Activated CD4-positive, alpha-beta T cell treated with anti-CD3 and anti-CD28 coated beads, Interleukin-2, amount 10 ng/mL, durations not matched to agents 24 days and 14 days (primary cell): ENCODE results near the gene LGALS9C. TPM values are rescaled to one million over a fixed set of nuclear protein-coding genes. Genes with fewer than 3 reads are reported as not detected.
A peak's percentile ranks its signal among the peaks of the same experiment; 100 is the strongest.
"Not testable (repeated sequence)": the region's sequence is repeated elsewhere in the genome, so short reads cannot be mapped to it uniquely, and the experiment has no call there.

Experiments used
- DNase-seq: peaks from one replicate; pipeline ENCODE4 v3.0.0; 2022
- H3K27ac Mint-ChIP-seq: one replicate; pipeline ENCODE4 v1.8.0; 2022; ENCODE audit warnings: mild to moderate bottlenecking, mixed read lengths
- H3K27me3 Mint-ChIP-seq: one replicate; pipeline ENCODE4 v1.8.0; 2022; ENCODE audit warnings: mixed read lengths
- H3K36me3 Mint-ChIP-seq: one replicate; pipeline ENCODE4 v1.8.0; 2022; ENCODE audit warnings: low read depth, mild to moderate bottlenecking, mixed read lengths
- H3K4me1 Mint-ChIP-seq: one replicate; pipeline ENCODE4 v1.8.0; 2021; ENCODE audit warnings: mixed read lengths
- H3K4me3 Mint-ChIP-seq: one replicate; pipeline ENCODE4 v1.8.0; 2022; ENCODE audit warnings: mild to moderate bottlenecking, moderate library complexity, mixed read lengths
- H3K9me3 Mint-ChIP-seq: one replicate; pipeline ENCODE4 v1.8.0; 2021; ENCODE audit warnings: mixed read lengths
- intact Hi-C: fragments of 100-400 bp; cut with micrococcal nuclease; formaldehyde crosslinking; loops from one replicate; pipeline ENCODE4 v1.15.1; 2023
- total RNA-seq: library from RNA; stranded (reverse); gene quantifications from 2 replicates; pipeline ENCODE4 v1.2.3, GENCODE V29; 2022

The LGALS9C gene
- total RNA-seq, 1 donor from 2014 or later = not detected

- DNase-seq, H3K27ac Mint-ChIP-seq, H3K27me3 Mint-ChIP-seq, H3K4me1 Mint-ChIP-seq, H3K4me3 Mint-ChIP-seq, H3K36me3 Mint-ChIP-seq, intact Hi-C loops, H3K9me3 Mint-ChIP-seq: not testable (repeated sequence)
Observed at GRCh38 chr17:18468472-18469171, 8.0 kb upstream of the LGALS9C start.

DNA sequence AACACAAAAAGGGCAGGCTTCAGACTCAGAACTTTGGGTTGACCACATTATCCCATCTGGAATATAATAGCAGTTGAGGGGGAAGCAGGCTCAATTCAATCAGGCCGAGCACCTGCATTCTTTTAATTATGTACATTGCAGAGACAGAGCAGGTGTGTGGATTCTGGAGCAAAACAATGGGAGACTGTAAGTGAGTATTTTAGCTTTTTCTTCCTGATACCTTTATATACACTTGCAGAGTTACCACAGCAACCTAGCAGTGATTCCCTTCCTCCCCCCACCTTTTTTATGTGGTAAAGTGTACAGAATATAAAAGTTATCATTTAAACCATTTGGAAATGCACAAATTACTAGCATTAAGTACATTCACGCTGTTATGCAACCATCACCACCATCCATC, 6.8 kb upstream of the LGALS9C start:
- H3K4me1 Mint-ChIP-seq, H3K36me3 Mint-ChIP-seq, intact Hi-C loops, DNase-seq, H3K9me3 Mint-ChIP-seq, H3K4me3 Mint-ChIP-seq, H3K27me3 Mint-ChIP-seq, H3K27ac Mint-ChIP-seq: not testable (repeated sequence)

GRCh38 chr17:18470345-18470930, 6.2 kb upstream of the LGALS9C start:
- DNase-seq, H3K9me3 Mint-ChIP-seq, intact Hi-C loops, H3K27ac Mint-ChIP-seq, H3K4me1 Mint-ChIP-seq, H3K36me3 Mint-ChIP-seq, H3K27me3 Mint-ChIP-seq, H3K4me3 Mint-ChIP-seq: not testable (repeated sequence)

DNA sequence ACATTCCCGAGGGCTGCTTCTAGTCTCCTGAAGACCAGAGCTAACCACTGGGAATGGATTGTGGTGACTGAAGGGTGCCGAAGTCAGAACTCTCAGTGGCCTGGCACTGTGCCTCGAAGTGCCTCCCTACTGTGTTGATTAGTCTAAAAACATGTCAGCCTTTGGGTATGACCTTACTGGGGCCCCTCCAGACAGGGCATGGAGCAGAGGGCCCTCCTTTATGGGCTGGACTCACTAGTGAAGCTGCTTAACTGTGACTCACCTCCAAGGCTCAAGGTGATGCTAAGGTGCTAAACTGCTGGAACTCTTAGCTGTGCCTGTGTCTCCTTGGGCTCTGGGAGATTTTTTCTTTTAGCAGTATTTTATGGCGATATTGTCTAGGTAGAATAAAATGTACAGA, 2.6 kb upstream of the LGALS9C start:
- DNase-seq, intact Hi-C loops, H3K27ac Mint-ChIP-seq, H3K4me1 Mint-ChIP-seq, H3K27me3 Mint-ChIP-seq, H3K4me3 Mint-ChIP-seq, H3K9me3 Mint-ChIP-seq, H3K36me3 Mint-ChIP-seq: not testable (repeated sequence)

- H3K36me3 Mint-ChIP-seq, DNase-seq, H3K4me3 Mint-ChIP-seq, H3K4me1 Mint-ChIP-seq, H3K9me3 Mint-ChIP-seq, intact Hi-C loops, H3K27ac Mint-ChIP-seq, H3K27me3 Mint-ChIP-seq: not testable (repeated sequence)
Observed at GRCh38 chr17:18474754-18475153, 1.8 kb upstream of the LGALS9C start.

DNA sequence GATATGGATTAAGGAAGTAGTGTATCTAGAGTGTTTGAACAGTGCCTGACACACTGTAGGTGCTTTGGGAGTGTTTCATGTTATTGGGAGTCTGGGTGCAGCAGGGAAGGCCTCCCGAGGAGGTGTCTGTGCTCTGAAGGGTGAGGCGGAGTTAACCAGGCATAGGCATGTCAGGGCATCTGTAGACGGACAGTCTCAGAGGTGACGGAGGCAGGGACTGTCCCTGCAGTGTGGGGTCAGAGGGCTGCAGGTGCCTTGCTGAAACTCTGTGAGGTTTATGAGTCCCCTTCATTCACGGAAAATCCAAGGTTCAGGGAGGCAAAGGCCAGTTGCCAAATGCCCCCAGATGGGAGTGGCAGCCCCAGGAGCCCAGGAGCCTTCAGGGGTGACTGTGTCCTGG, 778 bp downstream of the LGALS9C start:
- H3K36me3 Mint-ChIP-seq, intact Hi-C loops, DNase-seq, H3K4me3 Mint-ChIP-seq, H3K27me3 Mint-ChIP-seq, H3K27ac Mint-ChIP-seq, H3K4me1 Mint-ChIP-seq, H3K9me3 Mint-ChIP-seq: not testable (repeated sequence)

GRCh38 chr17:18478362-18478761, 1.8 kb downstream of the LGALS9C start:
- H3K9me3 Mint-ChIP-seq, H3K27me3 Mint-ChIP-seq, H3K4me3 Mint-ChIP-seq, intact Hi-C loops, H3K36me3 Mint-ChIP-seq, H3K4me1 Mint-ChIP-seq, H3K27ac Mint-ChIP-seq, DNase-seq: not testable (repeated sequence)

DNA sequence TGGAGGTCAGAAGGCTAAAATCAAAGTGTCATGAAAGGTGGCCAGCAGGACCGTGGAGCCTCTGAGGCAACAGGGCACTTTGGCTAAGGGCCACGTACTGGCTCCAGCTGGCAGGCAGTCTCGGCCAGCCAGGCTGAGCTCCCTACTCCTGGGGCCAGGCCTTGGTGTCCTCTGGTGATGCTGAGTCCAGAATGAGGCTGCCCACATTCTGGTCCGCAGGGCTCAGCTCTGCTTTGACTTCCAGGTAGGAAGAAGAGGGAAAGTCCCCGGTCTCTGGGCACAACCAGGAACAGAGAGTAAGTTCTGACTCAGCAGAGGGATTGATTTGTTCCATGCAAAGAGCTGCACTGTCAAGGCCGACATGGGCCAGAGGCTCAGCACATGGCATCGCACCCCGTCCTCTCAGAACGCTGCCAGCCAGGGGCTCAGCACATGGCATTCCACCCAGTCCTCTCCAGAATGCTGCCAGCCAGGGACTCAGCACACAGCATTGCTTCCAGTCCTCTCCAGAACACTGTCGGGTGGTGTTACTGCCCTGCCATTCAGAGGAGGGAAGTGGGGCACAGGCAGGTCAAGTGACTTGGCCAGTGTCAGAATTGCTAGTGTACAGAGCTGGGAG, 2.5 kb downstream of the LGALS9C start:
- H3K36me3 Mint-ChIP-seq, H3K4me1 Mint-ChIP-seq, H3K27ac Mint-ChIP-seq, intact Hi-C loops, H3K27me3 Mint-ChIP-seq, H3K4me3 Mint-ChIP-seq, DNase-seq, H3K9me3 Mint-ChIP-seq: not testable (repeated sequence)

- H3K27me3 Mint-ChIP-seq, H3K4me1 Mint-ChIP-seq, H3K36me3 Mint-ChIP-seq, DNase-seq, intact Hi-C loops, H3K9me3 Mint-ChIP-seq, H3K4me3 Mint-ChIP-seq, H3K27ac Mint-ChIP-seq: not testable (repeated sequence)
Observed at GRCh38 chr17:18481775-18482174, 5.2 kb downstream of the LGALS9C start.

- H3K4me1 Mint-ChIP-seq, H3K27me3 Mint-ChIP-seq, DNase-seq, H3K36me3 Mint-ChIP-seq, intact Hi-C loops, H3K4me3 Mint-ChIP-seq, H3K27ac Mint-ChIP-seq, H3K9me3 Mint-ChIP-seq: not testable (repeated sequence)
Observed at GRCh38 chr17:18485936-18486464, 9.4 kb downstream of the LGALS9C start.

DNA sequence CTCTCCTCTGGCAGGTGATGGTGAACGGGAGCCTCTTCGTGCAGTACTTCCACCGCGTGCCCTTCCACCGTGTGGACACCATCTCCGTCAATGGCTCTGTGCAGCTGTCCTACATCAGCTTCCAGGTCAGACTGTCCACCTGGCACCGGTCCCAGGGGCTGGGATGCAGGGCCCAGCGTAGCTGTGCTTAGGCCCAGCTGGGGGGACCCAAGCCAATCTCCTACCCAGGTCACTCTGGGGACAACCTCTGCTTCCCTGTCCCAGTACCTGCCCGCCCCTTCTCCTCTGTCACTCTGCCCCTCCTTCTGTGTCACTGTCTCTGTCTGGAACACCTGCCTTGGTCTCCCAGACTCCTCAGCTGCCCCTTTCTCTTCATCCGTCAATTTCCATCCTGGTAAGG, 11.0 kb downstream of the LGALS9C start:
- not testable (repeated sequence) for H3K27me3 Mint-ChIP-seq, H3K27ac Mint-ChIP-seq, H3K4me1 Mint-ChIP-seq

DNA sequence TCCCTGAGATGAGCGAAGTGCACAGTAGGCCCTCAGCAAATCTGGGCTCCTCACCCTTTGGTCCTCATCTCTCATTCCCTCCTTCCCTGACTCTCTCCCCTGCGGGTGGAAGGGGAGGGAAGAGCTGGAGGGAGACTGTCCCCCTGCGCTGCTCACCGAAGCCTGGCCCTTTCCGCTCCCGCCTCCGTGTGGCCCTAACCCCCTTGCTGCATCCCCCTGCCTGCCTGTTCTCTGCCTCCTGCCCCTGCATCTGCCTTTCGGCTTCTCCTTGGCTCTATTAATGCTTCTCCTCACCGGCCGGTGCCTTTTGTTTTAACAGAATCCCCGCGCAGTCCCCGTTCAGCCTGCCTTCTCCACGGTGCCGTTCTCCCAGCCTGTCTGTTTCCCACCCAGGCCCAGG, 12.0 kb downstream of the LGALS9C start:
- H3K9me3 Mint-ChIP-seq, H3K4me1 Mint-ChIP-seq, H3K27ac Mint-ChIP-seq, H3K4me3 Mint-ChIP-seq, DNase-seq, H3K27me3 Mint-ChIP-seq, intact Hi-C loops, H3K36me3 Mint-ChIP-seq: not testable (repeated sequence)

More for the DNA sequence above, 11.0 kb downstream of the LGALS9C start:
- DNase-seq, H3K4me3 Mint-ChIP-seq, H3K36me3 Mint-ChIP-seq, intact Hi-C loops, H3K9me3 Mint-ChIP-seq: not testable (repeated sequence)

DNA sequence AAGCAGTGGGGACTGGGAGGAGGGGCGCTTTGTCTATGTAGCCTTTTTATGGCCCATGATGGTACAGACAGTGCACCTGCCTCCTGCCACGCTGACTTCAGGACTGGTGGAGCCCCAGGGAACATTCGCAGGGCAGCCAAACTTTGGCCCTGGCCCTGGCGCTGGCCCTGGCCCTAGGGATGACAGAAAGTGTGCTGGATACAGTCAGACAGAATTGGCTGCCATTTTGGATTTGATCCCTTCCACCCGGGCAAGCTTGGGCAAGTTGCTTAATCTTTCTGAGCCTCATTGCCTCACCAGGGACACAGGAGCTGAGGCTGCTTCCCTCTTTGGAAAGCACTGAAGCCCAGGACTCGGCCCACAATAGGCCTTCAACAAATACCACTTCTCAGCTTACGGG, 13.4 kb downstream of the LGALS9C start:
- H3K4me1 Mint-ChIP-seq, H3K27ac Mint-ChIP-seq, DNase-seq, H3K36me3 Mint-ChIP-seq, H3K9me3 Mint-ChIP-seq, H3K4me3 Mint-ChIP-seq, H3K27me3 Mint-ChIP-seq, intact Hi-C loops: not testable (repeated sequence)

GRCh38 chr17:18492712-18493480, 16.3 kb downstream of the LGALS9C start:
- H3K9me3 Mint-ChIP-seq, H3K4me1 Mint-ChIP-seq, intact Hi-C loops, H3K27me3 Mint-ChIP-seq, H3K36me3 Mint-ChIP-seq: not testable (repeated sequence)
- peak; percentile 78 for DNase-seq
- Mint-ChIP-seq H3K27ac (peak overlapping the region; percentile 79), H3K4me3 (peak overlapping the region; percentile 67)
